ENCODE data around the gene CDH4.

- TF ChIP-seq CTCF (IDR thresholded peaks at IDR 0.05) = no peak
- TF ChIP-seq POLR2A (IDR thresholded peaks at IDR 0.05) = no peak
- no peak for TF ChIP-seq POLR2AphosphoS5 (IDR thresholded peaks at IDR 0.05)
These were observed 32.7 kb downstream of the CDH4 start for GRCh38 chr20:61284752-61285151.

All from sigmoid colon (tissue), 4 donors.